Duodenal mucosa (tissue), 2 donors: Measurements from ENCODE around the gene PLCXD3.
"Not testable (repeated sequence)": the region's sequence is repeated elsewhere in the genome, so short reads cannot be mapped to it uniquely, and the experiment has no call there.

ENCODE experiments used
- H3K27ac ChIP-seq: one replicate; pipeline ENCODE4 v1.7.0; 2013; ENCODE audit warnings: low read depth, low read length
- H3K27me3 ChIP-seq, 2 donors: one replicate each; pipeline ENCODE4 v1.7.0; 2013; ENCODE audit warnings: low read length in 2 of 2, control low read depth in 1 of 2; ENCODE audit not compliant: insufficient read depth in 2 of 2, control insufficient read depth in 1 of 2
- H3K36me3 ChIP-seq, 2 donors: one replicate each; pipeline ENCODE4 v1.7.0; 2013; ENCODE audit warnings: low read length in 2 of 2, control low read depth in 1 of 2; ENCODE audit not compliant: insufficient read depth in 2 of 2, control insufficient read depth in 1 of 2
- H3K4me1 ChIP-seq, 2 donors: one replicate each; pipeline ENCODE4 v1.7.0; 2013; ENCODE audit warnings: low read length in 2 of 2, control low read depth in 1 of 2; ENCODE audit not compliant: insufficient read depth in 2 of 2, control insufficient read depth in 1 of 2
- H3K4me3 ChIP-seq, 2 donors: one replicate each; pipeline ENCODE4 v1.7.0; 2013; ENCODE audit warnings: low read length in 2 of 2, low read depth in 1 of 2
- H3K9ac ChIP-seq, 2 donors: one replicate each; pipeline ENCODE4 v1.7.0; 2013; ENCODE audit warnings: low read length in 2 of 2, low read depth in 1 of 2
- H3K9me3 ChIP-seq, 2 donors: one replicate each; pipeline ENCODE4 v1.7.0; 2013; ENCODE audit warnings: low read length in 2 of 2, control low read depth in 1 of 2; ENCODE audit not compliant: control insufficient read depth in 1 of 2

The PLCXD3 gene

GRCh38 chr5:41337724-41338123 is 172.7 kb downstream of the PLCXD3 start:
- Histone ChIP-seq H3K9me3 (no peaks in the 10 kb centered on the region), H3K36me3 (no peaks in the 10 kb centered on the region), H3K4me1 (no peaks in the 10 kb centered on the region), H3K4me3 (no peak overlapping the region), H3K9ac (no peak overlapping the region), H3K27ac (no peak overlapping the region), H3K27me3 (no peaks in the 10 kb centered on the region)

GRCh38 chr5:41337216-41337615 is 173.2 kb downstream of the PLCXD3 start:
- H3K4me1 ChIP-seq = no peaks in the 10 kb centered on the region
- H3K27ac ChIP-seq = no peak overlapping the region
- H3K4me3 ChIP-seq = no peak overlapping the region
- no peaks in the 10 kb centered on the region for H3K36me3 ChIP-seq
- no peaks in the 10 kb centered on the region for H3K27me3 ChIP-seq
- no peaks in the 10 kb centered on the region for H3K9me3 ChIP-seq
- no peak overlapping the region for H3K9ac ChIP-seq

- Histone ChIP-seq H3K27ac (no peak overlapping the region), H3K4me3 (no peak overlapping the region), H3K4me1 (no peaks in the 10 kb centered on the region)
Observed at GRCh38 chr5:41336471-41336870, 173.9 kb downstream of the PLCXD3 start.

GRCh38 chr5:41335596-41336181 is 174.7 kb downstream of the PLCXD3 start:
- H3K4me1 ChIP-seq = no peaks in the 10 kb centered on the region
- no peak overlapping the region for H3K27ac ChIP-seq
- no peaks in the 10 kb centered on the region for H3K27me3 ChIP-seq
- no peaks in the 10 kb centered on the region for H3K36me3 ChIP-seq
- H3K9me3 ChIP-seq = no peaks in the 10 kb centered on the region
- H3K4me3 ChIP-seq = no peak overlapping the region
- H3K9ac ChIP-seq = no peak overlapping the region

More at GRCh38 chr5:41336471-41336870, 173.9 kb downstream of the PLCXD3 start:
- Histone ChIP-seq H3K9me3 (no peaks in the 10 kb centered on the region), H3K27me3 (no peaks in the 10 kb centered on the region), H3K36me3 (no peaks in the 10 kb centered on the region), H3K9ac (no peak overlapping the region)

DNA sequence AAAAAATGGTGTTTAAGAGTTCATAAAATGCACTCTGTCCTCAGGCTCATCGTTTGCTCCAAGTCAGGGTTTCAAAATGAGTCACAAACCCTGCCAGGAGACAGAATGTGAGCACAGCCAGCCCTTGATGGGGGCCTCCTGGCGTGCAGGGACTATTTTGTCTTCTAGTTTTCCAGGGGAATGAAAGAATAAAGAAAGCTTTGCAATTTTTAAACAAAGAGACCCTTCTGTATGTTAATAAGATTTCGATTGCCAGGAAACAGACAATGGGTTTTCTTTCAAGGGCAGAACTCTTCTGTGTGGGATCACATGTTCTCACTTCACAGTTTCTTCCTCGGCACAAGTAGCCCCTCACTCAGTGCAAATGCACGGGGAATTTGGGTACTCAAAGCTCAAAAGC is 175.6 kb downstream of the PLCXD3 start:
- Histone ChIP-seq H3K9me3 (no peaks in the 10 kb centered on the region), H3K9ac (no peak overlapping the region), H3K27ac (no peak overlapping the region), H3K4me1 (no peaks in the 10 kb centered on the region), H3K4me3 (no peak overlapping the region), H3K27me3 (no peaks in the 10 kb centered on the region), H3K36me3 (no peaks in the 10 kb centered on the region)

DNA sequence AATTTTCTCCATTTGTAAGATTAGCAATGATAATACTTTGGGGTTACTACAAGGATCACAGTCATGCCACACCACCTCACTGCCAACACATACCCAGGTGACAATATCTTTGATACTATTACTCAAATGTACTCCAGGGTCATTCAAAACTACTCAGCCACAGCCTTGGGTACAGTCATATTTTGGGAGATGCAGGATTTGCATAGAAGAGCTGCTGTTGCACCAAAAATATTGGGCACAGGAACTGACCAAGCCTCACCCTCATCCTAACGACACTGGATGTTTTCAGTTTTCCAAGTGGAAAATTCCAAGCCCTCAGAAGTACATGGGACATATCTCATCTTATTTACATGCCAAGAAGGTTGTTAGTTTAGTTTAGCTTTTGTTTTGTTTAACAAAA is 176.2 kb downstream of the PLCXD3 start:
- no peak overlapping the region for H3K4me3 ChIP-seq
- no peak overlapping the region for H3K27ac ChIP-seq
- H3K36me3 ChIP-seq = no peaks in the 10 kb centered on the region
- no peaks in the 10 kb centered on the region for H3K4me1 ChIP-seq
- H3K27me3 ChIP-seq = no peaks in the 10 kb centered on the region
- H3K9me3 ChIP-seq = no peaks in the 10 kb centered on the region
- no peak overlapping the region for H3K9ac ChIP-seq

DNA sequence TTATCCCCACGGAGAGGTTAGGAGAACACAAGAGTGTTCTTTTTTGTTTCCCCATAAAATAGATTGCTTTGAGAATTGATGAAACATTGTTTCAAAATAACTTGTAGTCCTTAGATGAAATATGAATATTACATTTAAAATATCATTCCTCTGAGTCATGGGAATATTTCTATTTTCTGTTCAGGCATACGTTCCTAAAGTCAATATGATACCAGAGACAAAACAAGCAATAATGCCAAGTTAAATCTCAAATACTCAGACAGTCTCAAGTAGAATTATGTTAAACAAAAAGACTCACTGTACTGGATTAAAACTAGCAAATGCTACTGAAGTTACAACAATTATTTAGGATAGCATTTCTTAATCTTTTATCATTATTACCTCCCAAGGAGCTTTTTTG is 185.3 kb downstream of the PLCXD3 start:
- H3K36me3 ChIP-seq = no peaks in the 10 kb centered on the region
- no peaks in the 10 kb centered on the region for H3K27me3 ChIP-seq
- no peak overlapping the region for H3K9ac ChIP-seq
- no peak overlapping the region for H3K27ac ChIP-seq
- H3K4me3 ChIP-seq = no peak overlapping the region
- no peaks in the 10 kb centered on the region for H3K4me1 ChIP-seq
- no peaks in the 10 kb centered on the region for H3K9me3 ChIP-seq

- H3K9ac ChIP-seq, H3K4me3 ChIP-seq, H3K27ac ChIP-seq, H3K4me1 ChIP-seq, H3K27me3 ChIP-seq, H3K36me3 ChIP-seq, H3K9me3 ChIP-seq: not testable (repeated sequence)
Observed at GRCh38 chr5:41322826-41323225, 187.6 kb downstream of the PLCXD3 start.

GRCh38 chr5:41312478-41313060 is 197.8 kb downstream of the PLCXD3 start:
- no peaks in the 10 kb centered on the region for H3K4me1 ChIP-seq

GRCh38 chr5:41312066-41312465 is 198.3 kb downstream of the PLCXD3 start:
- H3K36me3 ChIP-seq = no peaks in the 10 kb centered on the region
- no peak overlapping the region for H3K4me3 ChIP-seq
- H3K4me1 ChIP-seq = no peaks in the 10 kb centered on the region
- no peaks in the 10 kb centered on the region for H3K9me3 ChIP-seq
- H3K27me3 ChIP-seq = no peaks in the 10 kb centered on the region
- no peak overlapping the region for H3K27ac ChIP-seq
- H3K9ac ChIP-seq = no peak overlapping the region

More at GRCh38 chr5:41312478-41313060, 197.8 kb downstream of the PLCXD3 start:
- Histone ChIP-seq H3K27me3 (no peaks in the 10 kb centered on the region), H3K36me3 (no peaks in the 10 kb centered on the region), H3K4me3 (no peak overlapping the region), H3K27ac (no peak overlapping the region), H3K9me3 (no peaks in the 10 kb centered on the region), H3K9ac (no peak overlapping the region)
